Stimulated activated CD4-positive, alpha-beta T cell treated with anti-CD3 and anti-CD28 coated beads, Interleukin-15, amount 100 ng/mL, for 1 hour (primary cell): ENCODE data around the gene RPL13A.

ENCODE experiments used
- DNase-seq, 2 donors: peaks; one replicate each; pipeline ENCODE4 v3.0.0-alpha.2; 2020; ENCODE audit warnings: low read depth in 1 of 2, low spot score in 1 of 2

Gene RPL13A

DNA sequence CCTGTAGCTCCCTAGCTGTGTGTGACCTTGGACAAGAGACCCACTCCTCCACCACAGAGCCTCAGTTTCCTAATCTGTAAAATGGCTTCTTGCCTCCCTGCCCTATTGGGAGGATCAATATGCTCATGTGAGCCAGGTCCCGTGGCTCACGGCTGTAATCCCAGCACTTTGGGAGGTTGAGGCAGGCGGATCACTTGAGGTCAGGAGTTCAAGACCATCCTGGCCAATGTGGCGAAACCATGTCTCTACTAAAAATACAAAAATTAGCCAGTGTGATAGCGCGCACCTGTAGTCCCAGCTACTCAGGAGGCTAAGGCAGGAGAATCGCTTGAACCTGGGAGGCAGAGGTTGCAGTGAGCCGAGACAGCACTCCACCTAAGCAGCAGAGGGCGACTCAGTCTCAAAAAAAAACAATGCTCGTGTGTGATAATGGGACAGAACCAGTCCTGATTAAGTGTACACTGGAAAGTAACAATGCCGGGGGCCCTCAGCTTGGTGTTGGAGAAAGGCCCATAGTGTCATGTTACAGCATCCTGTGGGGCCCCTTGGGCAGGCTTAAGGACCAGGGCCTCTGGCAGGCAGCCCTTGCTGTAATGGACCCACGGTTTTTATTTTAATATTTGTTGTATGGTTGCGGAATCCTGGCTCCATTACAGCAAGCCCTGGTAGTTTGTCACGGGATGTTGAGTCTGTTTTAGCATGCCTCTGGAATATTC is 15.6 kb downstream of the RPL13A start:
- DNase-seq, result no peak

- DNase-seq, result no peak
Observed at GRCh38 chr19:49503582-49503962, 16.2 kb downstream of the RPL13A start.

GRCh38 chr19:49506575-49507105 is 19.2 kb downstream of the RPL13A start:
- DNase-seq, result peak in 1 of 2 donors; percentile 62

DNA sequence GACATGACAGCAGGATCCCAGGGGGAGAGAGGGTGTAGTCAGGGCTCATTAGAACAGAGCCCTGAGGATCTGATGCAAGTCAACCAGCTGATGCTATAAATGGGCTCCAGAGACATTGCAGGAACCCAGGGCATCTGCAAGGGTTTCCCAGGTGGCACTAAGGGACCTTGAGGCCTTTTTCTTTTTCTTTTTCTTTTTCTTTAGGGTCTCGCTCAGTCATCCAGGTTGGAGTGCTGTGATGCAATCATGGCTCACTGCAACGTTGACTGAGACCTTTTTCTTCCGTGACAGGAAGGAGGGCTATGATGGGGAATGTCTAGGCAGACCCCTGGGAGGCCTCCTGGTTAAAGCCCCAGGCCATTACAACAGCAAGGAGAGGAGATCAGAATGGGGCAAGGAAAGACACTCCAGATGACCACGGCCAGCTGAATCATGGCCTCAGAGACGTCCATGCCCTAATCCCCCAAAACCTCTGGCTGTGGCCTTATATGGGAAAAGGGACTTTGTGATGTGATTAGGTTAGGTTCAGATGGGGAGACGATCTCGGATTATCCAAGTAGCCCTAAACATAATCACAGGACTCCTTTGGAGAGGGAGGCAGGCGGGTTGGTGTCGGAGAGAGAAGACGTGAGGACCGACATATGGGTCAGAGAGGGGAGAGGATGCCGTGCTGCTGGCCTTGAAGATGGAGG is 20.5 kb downstream of the RPL13A start:
- DNase-seq, result no peak

DNA sequence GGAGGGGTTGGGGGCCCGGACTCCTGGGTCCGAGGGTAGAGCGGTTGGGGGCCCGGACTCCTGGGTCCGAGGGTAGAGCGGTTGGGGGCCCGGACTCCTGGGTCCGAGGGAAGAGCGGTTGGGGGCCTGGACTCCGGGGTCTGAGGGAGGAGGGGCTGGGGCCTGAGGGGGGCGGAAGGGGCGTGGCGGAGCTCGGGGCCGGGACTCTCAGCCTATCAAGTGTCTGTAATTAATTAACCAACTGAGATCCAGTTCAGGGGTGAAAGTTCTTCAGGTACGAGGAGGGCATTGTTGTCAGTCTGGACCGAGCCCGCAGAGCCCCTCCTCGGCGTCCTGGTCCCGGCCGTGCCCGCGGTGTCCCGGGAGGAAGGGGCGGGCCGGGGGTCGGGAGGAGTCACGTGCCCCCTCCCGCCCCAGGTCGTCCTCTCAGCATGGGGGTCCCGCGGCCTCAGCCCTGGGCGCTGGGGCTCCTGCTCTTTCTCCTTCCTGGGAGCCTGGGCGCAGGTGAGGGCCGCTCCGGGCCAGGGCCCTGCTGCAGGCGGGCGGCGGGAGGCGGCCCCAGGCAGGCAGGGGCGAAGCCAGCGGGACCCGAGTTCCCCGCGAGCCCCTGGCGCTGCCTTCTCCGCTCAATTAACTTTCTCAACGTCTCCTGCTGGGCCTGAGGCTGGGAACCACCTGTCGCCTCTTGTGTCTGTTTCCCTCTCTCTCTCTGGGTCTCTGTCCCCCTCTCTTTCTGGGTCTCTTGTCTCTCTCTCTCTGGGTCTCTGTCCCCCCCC is 25.8 kb downstream of the RPL13A start:
- DNase-seq, result no peak

DNA sequence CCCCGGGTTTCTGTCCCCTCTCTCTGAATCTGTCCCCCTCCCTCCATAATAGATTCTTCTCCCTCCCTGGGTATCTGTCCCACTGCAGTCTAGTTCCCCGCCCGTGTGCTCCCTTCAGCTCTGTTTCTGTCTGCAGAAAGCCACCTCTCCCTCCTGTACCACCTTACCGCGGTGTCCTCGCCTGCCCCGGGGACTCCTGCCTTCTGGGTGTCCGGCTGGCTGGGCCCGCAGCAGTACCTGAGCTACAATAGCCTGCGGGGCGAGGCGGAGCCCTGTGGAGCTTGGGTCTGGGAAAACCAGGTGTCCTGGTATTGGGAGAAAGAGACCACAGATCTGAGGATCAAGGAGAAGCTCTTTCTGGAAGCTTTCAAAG is 26.3 kb downstream of the RPL13A start:
- no peak for DNase-seq

GRCh38 chr19:49514151-49514550 is 26.7 kb downstream of the RPL13A start:
- no peak for DNase-seq

- no peak for DNase-seq
Observed at GRCh38 chr19:49515767-49516166, 28.4 kb downstream of the RPL13A start.

DNA sequence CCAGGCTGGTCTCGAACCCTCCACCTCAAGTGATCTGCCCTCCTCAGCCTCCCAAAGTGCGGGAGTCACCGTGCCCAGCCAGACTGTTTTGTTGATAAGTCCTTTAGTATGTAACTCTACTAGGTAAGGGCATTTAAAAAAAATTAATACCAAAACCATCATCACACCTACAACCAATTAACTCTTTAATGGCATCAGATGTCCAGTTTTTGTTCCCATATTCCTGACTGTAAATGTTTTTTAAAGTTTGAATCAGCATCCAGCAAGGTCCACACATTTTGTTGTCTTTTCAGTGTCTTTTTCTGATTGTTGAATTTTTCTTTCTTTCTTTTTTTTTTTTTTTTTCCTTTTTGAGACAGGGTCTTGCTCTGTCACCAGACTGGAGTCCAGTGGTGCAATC is 30.6 kb downstream of the RPL13A start:
- DNase-seq, result no peak

- no peak for DNase-seq
Observed at GRCh38 chr19:49520705-49521319, 33.4 kb downstream of the RPL13A start.

GRCh38 chr19:49524812-49525455 is 37.5 kb downstream of the RPL13A start:
- no peak for DNase-seq

DNA sequence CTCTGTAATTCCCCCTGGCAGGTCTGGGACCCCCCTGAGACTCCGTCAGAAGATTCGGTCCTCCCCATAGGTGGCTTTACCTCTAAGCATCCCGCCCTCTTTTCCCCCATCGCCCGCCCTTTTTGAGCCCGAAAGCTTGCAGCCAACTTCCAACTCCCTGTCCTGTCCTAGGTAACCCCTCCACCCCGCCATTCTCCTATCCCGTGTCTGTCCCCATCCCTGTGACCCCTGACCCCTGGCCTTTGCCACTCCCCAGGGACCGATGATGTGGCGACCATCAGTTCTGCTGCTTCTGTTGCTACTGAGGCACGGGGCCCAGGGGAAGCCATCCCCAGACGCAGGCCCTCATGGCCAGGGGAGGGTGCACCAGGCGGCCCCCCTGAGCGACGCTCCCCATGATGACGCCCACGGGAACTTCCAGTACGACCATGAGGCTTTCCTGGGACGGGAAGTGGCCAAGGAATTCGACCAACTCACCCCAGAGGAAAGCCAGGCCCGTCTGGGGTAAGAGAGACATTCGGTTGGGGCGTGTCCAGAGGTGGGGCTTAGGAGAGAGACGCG is 40.9 kb downstream of the RPL13A start:
- no peak for DNase-seq

DNA sequence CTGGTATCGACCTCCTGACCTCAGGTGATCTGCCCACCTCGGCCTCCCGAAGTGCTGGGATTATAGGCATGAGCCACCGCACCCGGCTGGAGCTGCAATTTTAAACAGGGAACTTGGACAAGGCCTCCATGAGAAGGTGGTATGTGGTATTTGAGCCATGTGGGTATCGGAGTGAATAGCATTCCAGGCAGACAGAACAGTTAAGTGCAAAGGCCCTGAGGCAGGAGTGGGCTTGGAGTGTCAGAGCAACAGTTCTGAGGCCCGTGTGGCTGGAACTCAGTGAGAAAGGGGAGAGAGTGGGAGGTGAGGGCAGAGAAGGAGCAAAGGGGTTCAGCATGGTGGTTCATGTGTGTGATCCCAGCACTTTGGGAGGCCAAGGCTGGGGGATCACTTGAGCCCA is 43.3 kb downstream of the RPL13A start:
- DNase-seq, result no peak

DNA sequence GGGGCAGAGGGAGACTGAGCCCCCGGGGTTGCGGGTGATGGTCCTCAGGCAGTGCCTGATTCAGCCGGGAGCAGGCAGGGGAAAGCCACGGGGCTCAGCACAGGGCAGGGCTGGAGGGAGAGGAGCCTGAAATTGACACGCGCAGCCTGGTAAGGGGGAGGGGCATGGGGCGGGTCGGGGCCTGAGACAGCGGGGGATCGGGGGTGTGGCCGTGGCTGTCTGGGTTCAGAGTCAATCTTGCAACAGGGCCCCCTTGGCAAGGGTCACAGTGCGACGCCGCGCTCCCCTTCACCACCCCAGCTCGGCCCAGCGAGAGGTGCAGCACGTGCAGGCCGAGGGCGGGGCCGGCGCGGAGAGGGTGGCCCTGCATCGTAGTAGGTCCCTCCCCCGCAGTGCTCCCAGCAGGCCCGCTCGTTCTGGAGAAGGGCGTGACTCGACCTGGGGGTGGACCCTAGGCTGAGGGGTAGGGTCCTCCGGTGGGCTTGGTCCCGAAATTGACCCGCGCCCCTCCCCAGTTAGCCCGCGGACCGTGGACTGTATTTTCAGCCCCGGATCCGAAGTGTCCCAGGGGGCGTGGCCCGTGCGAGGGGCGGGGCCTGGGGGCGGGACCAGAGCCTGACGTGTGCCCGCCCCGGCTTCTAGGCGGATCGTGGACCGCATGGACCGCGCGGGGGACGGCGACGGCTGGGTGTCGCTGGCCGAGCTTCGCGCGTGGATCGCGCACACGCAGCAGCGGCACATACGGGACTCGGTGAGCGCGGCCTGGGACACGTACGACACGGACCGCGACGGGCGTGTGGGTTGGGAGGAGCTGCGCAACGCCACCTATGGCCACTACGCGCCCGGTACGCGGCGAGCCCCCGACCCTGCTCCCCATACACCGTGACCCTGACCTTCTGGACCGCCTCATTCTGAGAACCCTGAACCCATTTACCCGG is 46.4 kb downstream of the RPL13A start:
- DNase-seq, result peak; percentile 77 to 85

DNA sequence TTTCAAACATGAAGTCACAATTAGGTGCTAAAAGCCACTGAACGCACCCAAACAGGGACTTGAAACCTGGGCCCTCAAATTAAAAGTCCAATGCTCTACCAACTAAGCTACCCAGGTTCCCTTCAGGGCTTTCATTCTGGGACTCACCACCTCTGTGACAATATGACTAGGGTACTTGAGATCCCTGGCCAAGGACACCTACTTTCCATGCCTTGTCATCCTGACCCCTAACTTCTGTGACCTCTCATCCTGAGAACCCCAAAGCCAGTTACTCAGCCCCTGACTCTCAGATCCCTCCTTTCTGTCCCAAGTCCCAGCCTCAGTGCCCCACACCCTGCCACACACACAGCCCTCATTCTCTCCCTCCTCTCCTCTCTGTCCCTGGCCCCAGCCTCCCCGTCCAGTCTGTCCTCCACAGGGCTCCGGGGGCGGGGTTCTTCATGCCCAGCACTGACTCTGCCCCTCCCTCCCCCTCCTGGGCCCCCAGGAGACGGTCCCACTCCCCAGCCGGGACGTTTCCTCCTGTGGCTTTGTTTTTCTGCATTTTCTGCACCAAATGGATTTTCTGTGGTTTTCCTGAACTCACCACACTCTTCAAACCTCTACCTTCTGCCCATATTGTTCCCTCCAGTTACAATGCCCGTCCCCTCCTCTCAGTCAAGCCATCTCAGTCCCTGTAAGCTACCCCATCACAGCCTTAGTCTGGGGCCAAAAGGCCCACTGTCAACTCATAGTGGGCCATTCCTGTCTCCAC is 47.4 kb downstream of the RPL13A start:
- no peak for DNase-seq

- DNase-seq, result no peak
Observed at GRCh38 chr19:49536921-49537462, 49.6 kb downstream of the RPL13A start.

DNA sequence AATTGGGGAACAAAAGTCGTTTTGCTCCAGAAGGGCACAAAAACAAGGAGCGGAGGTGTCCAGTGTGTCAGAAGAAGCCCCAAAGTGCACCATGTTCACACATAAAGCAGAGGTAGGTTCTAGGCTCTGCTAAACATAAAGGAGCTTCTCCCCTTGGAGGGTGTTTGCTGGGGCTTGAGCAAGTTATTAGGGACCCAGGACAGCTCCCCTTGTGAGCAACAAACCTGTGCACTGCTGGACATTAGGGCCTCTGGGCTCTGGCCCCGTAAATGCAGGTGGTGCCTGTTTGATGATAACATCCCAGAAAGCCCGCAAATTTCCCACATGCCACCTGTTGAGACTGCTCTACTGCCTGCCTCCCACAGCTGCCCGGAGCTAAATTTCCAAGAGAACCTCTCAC is 51.2 kb downstream of the RPL13A start:
- no peak for DNase-seq

GRCh38 chr19:49539192-49539952 is 52.0 kb downstream of the RPL13A start:
- DNase-seq, result no peak
